ENCODE results near the gene TPD52L1.

The TPD52L1 gene

DNA sequence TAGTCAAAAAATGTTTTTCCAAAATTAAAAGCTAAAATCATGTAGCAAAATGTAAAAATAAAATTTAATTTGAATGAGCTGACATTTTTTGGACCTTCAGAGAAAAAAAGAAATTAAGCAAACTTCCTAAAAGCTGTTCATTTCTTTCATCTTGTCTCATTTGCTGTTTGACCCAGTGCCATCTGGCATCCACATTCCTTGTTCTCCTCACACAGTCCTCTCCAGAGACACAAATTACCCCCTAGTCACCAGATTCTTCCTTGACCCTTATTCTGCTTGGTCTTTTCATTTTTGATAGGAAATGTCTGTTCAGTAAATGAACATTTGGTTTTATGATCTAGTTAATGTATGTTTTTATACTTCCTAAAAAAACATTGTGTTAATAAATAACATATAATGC lies 93.0 kb downstream of the TPD52L1 start:
- no peak for DNase-seq

GRCh38 chr6:125248136-125248535 lies 94.6 kb downstream of the TPD52L1 start:
- DNase-seq, result no peak

GRCh38 chr6:125250511-125250910 lies 96.9 kb downstream of the TPD52L1 start:
- no peak for DNase-seq

DNA sequence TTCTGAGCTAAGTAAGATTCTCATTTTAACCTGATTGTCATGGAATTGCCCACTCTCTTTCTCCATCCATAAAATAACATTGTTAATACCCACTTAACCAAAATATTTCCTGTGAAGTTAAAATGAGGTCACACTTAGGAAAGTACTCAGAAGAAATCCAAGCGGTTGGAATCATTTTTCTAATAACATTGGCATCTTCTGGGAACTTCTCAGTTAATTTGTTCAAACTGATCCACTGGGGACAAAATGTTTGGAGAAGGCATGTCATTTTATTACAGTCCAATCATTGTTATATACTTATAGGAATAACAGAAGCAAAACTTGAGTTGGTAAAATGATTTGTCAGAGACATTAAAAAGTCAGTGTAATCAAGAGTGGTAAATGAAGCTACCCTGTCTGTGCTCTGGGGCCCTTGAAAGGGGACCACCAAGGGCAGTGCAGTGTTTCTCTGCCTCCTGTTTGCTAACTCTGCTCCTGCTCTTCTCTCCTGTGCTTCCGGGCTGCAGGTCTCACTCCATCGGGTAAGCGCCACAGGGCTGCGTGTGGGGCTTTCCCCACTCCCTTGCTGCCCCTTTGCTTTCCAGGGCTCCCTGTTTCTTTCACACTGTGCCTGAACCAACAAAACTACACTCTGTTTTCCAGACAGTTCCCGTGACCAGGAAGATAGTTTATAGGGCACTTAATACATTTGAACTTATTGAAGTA lies 98.1 kb downstream of the TPD52L1 start:
- no peak for DNase-seq

DNA sequence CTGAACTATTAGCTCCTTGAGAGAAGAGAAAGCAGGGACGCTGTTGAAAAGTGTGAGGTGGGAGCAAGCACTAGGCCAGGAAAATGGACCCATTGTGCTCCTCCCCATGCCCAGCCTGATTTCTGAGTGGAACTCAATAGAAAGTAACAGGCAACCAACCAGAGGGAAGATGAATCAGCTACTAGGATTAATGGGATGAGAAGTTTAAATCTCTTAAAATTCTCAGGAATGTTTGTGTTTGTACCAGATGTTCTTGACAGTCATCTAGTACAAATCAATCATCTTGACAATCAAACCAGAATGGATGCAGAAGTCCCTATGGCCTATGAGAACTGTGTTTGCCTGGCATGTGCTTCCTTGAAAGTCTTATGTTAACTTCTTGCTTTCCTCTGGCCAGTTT lies 99.3 kb downstream of the TPD52L1 start:
- no peak for DNase-seq

DNA sequence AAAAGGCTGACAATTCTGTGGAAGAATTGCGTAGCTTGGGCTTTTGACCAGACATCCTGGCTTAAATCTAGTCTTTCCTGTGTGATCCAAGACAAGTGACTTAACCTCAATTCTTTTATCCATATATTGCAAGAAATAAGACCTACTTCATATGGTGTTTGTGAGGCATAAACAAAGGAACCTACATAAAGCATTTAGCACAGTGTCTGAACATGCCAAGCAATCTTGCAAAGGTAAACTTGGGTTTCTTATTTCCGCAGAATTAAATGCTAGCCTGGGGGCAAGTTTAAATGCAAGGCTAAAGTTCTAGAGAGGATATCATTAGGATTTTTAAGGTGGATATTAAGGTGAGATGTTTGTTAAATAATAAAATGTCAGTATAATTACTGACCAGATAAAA lies 100.3 kb downstream of the TPD52L1 start:
- DNase-seq, result no peak

DNA sequence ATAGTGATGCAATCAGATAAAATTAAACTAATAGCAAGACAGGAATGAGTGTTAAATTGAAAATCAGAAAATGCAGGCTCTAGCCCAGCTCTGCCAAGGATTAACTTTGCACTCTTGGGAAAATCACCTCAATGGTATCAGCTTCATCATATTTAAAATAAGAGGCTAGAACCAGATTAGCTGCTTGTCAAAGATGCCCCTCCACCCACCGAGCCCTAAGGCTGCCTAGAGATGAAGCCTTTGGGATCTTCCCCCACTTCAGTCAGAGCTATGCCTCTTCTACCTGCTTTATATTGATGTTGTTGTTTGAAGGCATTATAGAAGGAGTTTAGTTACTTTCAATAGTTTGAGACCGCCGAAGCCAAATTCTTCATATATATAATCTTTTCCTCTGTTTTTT lies 100.7 kb downstream of the TPD52L1 start:
- DNase-seq, result no peak

GRCh38 chr6:125255201-125255600 lies 101.6 kb downstream of the TPD52L1 start:
- DNase-seq, result no peak

- DNase-seq, result no peak
Measured at GRCh38 chr6:125257351-125257750, 103.8 kb downstream of the TPD52L1 start.

GRCh38 chr6:125258651-125259353 lies 105.2 kb downstream of the TPD52L1 start:
- no peak for DNase-seq

GRCh38 chr6:125259354-125259736 lies 105.8 kb downstream of the TPD52L1 start:
- DNase-seq, result no peak

DNA sequence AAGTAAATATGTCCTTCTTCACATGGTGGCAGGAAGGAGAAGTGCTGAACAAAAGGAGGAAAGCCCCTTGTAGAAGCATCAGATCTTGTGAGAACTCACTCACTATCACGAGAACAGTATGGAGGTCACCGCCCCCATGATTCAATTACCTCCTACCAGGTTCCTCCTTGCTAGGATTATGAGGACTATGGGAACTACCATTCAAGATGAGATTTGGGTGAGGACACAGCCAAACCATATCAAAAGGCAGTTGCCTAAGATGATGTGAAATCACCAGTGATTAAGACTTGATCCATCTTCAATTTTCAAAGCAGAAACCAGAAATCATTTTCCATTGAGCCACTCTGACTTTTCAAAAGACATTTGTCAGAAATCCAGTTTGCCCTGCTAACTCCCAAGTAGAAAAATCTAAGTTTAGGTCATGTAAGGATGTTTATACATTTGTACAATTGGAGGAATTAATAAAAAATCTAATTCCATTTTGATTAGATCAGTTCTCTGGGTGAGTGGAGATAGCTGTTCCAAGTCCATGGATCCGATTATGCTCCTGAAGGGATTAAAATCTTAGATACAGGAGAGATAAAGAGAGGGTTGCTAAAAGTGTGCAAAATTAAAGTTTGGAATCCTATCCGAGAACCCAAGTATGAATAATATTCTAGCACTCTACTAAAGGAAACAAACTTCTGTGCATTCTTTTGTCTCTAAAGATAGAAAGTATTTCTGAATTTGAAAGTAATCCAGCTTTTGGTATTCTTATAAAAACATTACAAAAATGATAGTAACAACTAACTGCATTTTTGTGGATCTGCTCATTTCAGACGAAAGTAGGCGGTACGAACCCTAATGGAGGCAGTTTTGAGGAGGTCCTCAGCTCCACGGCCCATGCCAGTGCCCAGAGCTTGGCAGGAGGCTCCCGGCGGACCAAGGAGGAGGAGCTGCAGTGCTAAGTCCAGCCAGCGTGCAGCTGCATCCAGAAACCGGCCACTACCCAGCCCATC lies 108.7 kb downstream of the TPD52L1 start:
- no peak for DNase-seq

DNA sequence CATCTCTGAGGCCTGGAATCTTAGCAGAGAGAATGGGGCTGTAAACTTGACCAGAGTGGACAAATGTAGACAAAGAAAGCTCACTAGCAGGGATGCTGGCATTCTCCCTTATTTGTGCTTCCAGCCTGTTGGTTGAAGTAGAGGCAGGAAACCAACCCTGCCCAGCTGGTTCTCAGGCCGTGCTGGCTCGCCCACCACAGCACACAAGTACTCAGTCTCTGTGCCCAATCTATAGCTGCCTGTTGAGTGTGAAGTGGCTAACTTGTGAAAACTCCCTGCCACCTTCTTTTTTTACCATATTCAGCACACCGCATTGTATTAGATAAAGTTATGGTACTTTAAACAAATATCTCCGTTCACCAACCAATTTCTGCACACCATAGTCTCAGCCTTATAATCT lies 110.9 kb downstream of the TPD52L1 start:
- no peak for DNase-seq

DNA sequence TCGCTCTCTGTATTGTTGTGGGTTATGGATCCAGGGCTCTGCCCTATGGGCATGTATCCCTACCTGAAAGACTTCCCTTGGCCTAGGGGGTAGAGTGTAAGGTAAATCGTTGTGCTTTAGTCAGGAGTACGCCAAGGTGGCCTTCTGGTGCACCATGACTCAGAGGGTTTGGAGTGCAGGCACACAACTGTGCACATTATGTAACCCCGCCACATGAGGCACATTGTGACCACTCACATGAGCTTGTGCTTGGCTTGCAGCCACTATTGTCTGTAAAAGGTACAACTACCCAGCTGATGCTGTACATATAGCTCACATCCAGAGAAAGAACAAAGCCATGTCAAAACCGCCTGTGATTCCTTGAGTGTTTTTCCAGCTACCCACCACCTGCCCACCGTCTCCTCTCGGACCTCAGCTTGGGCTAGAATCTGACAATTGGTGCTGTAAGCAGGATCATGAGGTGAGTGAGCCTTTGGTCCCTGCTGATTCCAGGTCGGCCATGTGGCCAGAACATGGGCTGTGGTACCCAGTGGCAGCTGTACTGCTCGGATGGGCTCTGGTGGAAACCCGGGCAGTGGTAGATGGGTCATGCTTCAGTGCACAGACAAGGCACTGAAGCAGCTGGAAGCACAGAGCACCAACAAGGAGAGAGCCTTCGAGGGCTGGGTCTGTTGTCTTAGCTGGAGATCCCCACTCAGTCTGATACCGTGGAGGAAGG lies 114.4 kb downstream of the TPD52L1 start:
- DNase-seq, result no peak

- DNase-seq, result no peak
Measured at GRCh38 chr6:125268765-125269164, 115.2 kb downstream of the TPD52L1 start.

GRCh38 chr6:125269328-125269985 lies 115.9 kb downstream of the TPD52L1 start:
- DNase-seq, result no peak

- DNase-seq, result no peak
Measured at GRCh38 chr6:125270380-125270779, 116.8 kb downstream of the TPD52L1 start.

DNA sequence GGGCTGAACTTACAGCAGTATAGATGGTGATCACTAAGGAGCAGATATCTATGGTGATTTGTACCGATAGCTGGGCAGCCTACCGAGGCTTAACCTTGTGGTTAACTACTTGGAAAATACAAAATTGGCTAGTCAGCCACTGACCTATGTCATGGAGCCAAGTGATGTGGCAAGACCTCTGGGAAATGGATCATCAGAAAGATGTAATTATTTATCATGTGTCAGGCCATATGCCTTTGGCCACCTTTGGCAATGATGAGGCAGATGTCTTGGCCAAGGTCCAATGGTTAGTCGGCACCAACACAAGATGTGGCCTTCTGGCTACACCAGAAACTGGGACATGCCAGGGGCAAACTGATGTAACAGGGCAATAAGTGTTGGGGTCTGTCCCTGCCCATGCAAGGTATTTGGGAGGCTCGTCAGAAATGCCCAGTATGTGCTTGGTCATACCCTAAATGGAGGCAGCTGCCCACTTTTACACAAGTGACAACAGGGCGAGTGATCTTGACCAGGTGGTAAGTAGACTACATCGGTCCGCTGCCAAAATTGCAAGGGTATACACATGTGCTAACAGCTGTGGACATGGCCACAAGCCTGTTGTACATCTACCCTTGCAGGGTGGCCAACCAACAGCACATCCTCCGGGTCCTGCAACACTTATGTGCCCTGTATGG lies 118.0 kb downstream of the TPD52L1 start:
- DNase-seq, result no peak

DNA sequence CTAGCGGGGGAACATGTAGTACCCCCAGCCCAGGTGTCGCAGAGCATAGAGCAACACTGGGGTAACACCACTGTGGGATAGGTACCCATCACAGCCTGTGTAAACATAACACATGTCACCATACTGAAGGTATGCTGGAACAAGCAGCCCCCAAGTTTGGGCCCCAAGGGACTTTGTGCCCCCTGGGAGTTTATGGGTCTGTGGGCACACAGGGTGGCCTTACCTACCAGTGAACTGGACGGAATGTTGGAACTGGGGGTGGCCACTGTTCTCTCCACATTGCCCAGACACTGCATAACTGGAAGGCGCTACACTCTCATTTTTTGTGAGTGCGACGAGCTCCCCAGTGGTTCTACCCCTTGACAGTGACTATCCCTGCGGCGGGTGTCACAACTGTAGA lies 119.7 kb downstream of the TPD52L1 start:
- no peak for DNase-seq

- no peak for DNase-seq
Measured at GRCh38 chr6:125273965-125274364, 120.4 kb downstream of the TPD52L1 start.

- DNase-seq, result no peak
Measured at GRCh38 chr6:125274935-125275334, 121.4 kb downstream of the TPD52L1 start.

DNA sequence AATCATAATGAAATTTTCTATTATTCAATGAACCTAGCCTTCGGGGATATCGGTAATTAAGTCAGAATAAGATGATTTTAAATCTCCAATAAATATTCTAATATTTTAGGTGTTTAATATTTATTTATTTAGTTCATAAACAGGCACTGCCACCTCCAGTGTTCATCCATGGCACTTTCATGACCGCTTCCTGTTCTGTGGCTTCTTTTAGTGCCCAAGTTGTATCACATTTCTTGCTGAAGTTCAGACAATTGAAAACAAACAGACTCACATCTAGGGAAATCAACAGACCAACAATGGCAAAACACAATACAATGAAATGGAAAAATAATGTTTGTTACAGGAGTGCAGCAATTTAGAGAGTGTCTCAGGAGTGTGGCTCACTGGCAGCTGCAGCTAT lies 122.2 kb downstream of the TPD52L1 start:
- DNase-seq, result no peak
